GM12892 (cell line): ENCODE data around the gene MOGAT1.

Source experiments
- POLR2A ChIP-seq: IDR thresholded peaks from 2 replicates; pipeline ENCODE4 v1.6.1; 2011; ENCODE audit warnings: low read depth, low read length, control low read depth
- POLR2AphosphoS5 ChIP-seq: IDR thresholded peaks from 2 replicates; pipeline ENCODE4 v1.6.1; 2011; ENCODE audit warnings: low read depth, low read length, control low read depth
- TAF1 ChIP-seq: IDR thresholded peaks from 2 replicates; pipeline ENCODE4 v1.6.1; 2011; ENCODE audit warnings: low read depth, mild to moderate bottlenecking, control low read depth, low read length, borderline replicate concordance

- TF ChIP-seq POLR2A (no peak), POLR2AphosphoS5 (no peak), TAF1 (no peak)
Measured at GRCh38 chr2:222686086-222686750, 14.8 kb downstream of the MOGAT1 start.
